Measurements from ENCODE around the gene ACP7. TPM values are rescaled to one million over a fixed set of nuclear protein-coding genes. Genes with fewer than 3 reads are reported as not detected.

Gene ACP7
- total RNA-seq, 1 experiment from 2014 or later, result not detected

- DNase-seq, result no peak
- Histone ChIP-seq H3K4me1 (peaks cover 20% of the 10 kb centered on the region), H3K27ac (no peak overlapping the region), H3K4me3 (no peak overlapping the region), H3K9me3 (replicated peaks) (no peaks in the 10 kb centered on the region), H3K27me3 (no peaks in the 10 kb centered on the region), H3K36me3 (no peaks in the 10 kb centered on the region)
These were observed 43.8 kb downstream of the ACP7 start for GRCh38 chr19:39127812-39128515.

GRCh38 chr19:39128516-39129079 is 44.4 kb downstream of the ACP7 start:
- H3K27ac ChIP-seq, result no peak overlapping the region
- no peaks in the 10 kb centered on the region for H3K36me3 ChIP-seq
- H3K27me3 ChIP-seq, result no peaks in the 10 kb centered on the region
- no peak for DNase-seq
- H3K4me3 ChIP-seq, result no peak overlapping the region
- peaks cover 24% of the 10 kb centered on the region for H3K4me1 ChIP-seq
- H3K9me3 ChIP-seq (replicated peaks), result no peaks in the 10 kb centered on the region

GRCh38 chr19:39129116-39129515 is 44.9 kb downstream of the ACP7 start:
- no peaks in the 10 kb centered on the region for H3K27me3 ChIP-seq
- H3K4me3 ChIP-seq, result no peak overlapping the region
- H3K36me3 ChIP-seq, result no peaks in the 10 kb centered on the region
- H3K4me1 ChIP-seq, result peaks cover 27% of the 10 kb centered on the region
- H3K9me3 ChIP-seq (replicated peaks), result no peaks in the 10 kb centered on the region
- no peak overlapping the region for H3K27ac ChIP-seq
- no peak for DNase-seq

- Histone ChIP-seq H3K36me3 (0 out of 2 replicates have a peak, but pooled peaks cover 2% of the 10 kb centered on the region), H3K4me1 (peaks cover 27% of the 10 kb centered on the region), H3K27me3 (no peaks in the 10 kb centered on the region), H3K9me3 (replicated peaks) (no peaks in the 10 kb centered on the region), H3K27ac (peak overlapping the region; percentile 58), H3K4me3 (no peak overlapping the region)
- no peak for DNase-seq
These were observed 46.4 kb downstream of the ACP7 start for GRCh38 chr19:39130337-39131254.

- Histone ChIP-seq H3K27ac (peak overlapping the region; percentile 58), H3K4me1 (peaks cover 27% of the 10 kb centered on the region), H3K27me3 (no peaks in the 10 kb centered on the region), H3K36me3 (0 out of 2 replicates have a peak, but pooled peaks cover 2% of the 10 kb centered on the region), H3K4me3 (no peak overlapping the region), H3K9me3 (replicated peaks) (no peaks in the 10 kb centered on the region)
- peak; percentile 80 to 81 for DNase-seq
These were observed 47.1 kb downstream of the ACP7 start for GRCh38 chr19:39131255-39131755.

GRCh38 chr19:39132344-39132969 is 48.3 kb downstream of the ACP7 start:
- no peak for DNase-seq
- H3K9me3 ChIP-seq (replicated peaks), result no peaks in the 10 kb centered on the region
- H3K4me3 ChIP-seq, result no peak overlapping the region
- H3K4me1 ChIP-seq, result peaks cover 24% of the 10 kb centered on the region
- 0 out of 2 replicates have a peak, but pooled peaks cover 2% of the 10 kb centered on the region for H3K36me3 ChIP-seq
- no peaks in the 10 kb centered on the region for H3K27me3 ChIP-seq
- H3K27ac ChIP-seq, result no peak overlapping the region

GRCh38 chr19:39133431-39134270 is 49.5 kb downstream of the ACP7 start:
- Histone ChIP-seq H3K27me3 (no peaks in the 10 kb centered on the region), H3K4me3 (0 out of 2 replicates have a peak overlapping the region, but pooled peaks have one; percentile 17), H3K4me1 (peaks cover 24% of the 10 kb centered on the region), H3K27ac (no peak overlapping the region), H3K36me3 (0 out of 2 replicates have a peak, but pooled peaks cover 2% of the 10 kb centered on the region), H3K9me3 (replicated peaks) (no peaks in the 10 kb centered on the region)
- DNase-seq, result peak; percentile 33 to 41

- Histone ChIP-seq H3K27ac (no peak overlapping the region), H3K4me3 (no peak overlapping the region), H3K4me1 (peaks cover 19% of the 10 kb centered on the region), H3K36me3 (0 out of 2 replicates have a peak, but pooled peaks cover 2% of the 10 kb centered on the region), H3K9me3 (replicated peaks) (no peaks in the 10 kb centered on the region), H3K27me3 (no peaks in the 10 kb centered on the region)
- no peak for DNase-seq
These were observed 51.5 kb downstream of the ACP7 start for GRCh38 chr19:39135701-39136100.

- H3K9me3 ChIP-seq (replicated peaks), result no peaks in the 10 kb centered on the region
- H3K4me1 ChIP-seq, result peaks cover 12% of the 10 kb centered on the region
- H3K27ac ChIP-seq, result no peak overlapping the region
- H3K36me3 ChIP-seq, result 0 out of 2 replicates have a peak, but pooled peaks cover 2% of the 10 kb centered on the region
- H3K27me3 ChIP-seq, result no peaks in the 10 kb centered on the region
- DNase-seq, result no peak
- no peak overlapping the region for H3K4me3 ChIP-seq
These were observed 52.2 kb downstream of the ACP7 start for GRCh38 chr19:39136225-39136940.

GRCh38 chr19:39137131-39137530 is 53.0 kb downstream of the ACP7 start:
- Histone ChIP-seq H3K4me3 (no peak overlapping the region), H3K27me3 (no peaks in the 10 kb centered on the region), H3K27ac (no peak overlapping the region), H3K36me3 (0 out of 2 replicates have a peak, but pooled peaks cover 2% of the 10 kb centered on the region), H3K4me1 (peaks cover 6% of the 10 kb centered on the region; the same call in 1 of the 2 replicates), H3K9me3 (replicated peaks) (no peaks in the 10 kb centered on the region)
- DNase-seq, result no peak

GRCh38 chr19:39138221-39139211 is 54.3 kb downstream of the ACP7 start:
- Histone ChIP-seq H3K4me1 (0 out of 2 replicates have a peak, but pooled peaks cover 3% of the 10 kb centered on the region), H3K36me3 (0 out of 2 replicates have a peak, but pooled peaks cover 2% of the 10 kb centered on the region), H3K4me3 (no peak overlapping the region), H3K27me3 (no peaks in the 10 kb centered on the region), H3K9me3 (replicated peaks) (no peaks in the 10 kb centered on the region), H3K27ac (no peak overlapping the region)
- DNase-seq, result no peak

GRCh38 chr19:39139305-39139874 is 55.2 kb downstream of the ACP7 start:
- H3K27ac ChIP-seq, result no peak overlapping the region
- no peaks in the 10 kb centered on the region for H3K9me3 ChIP-seq (replicated peaks)
- DNase-seq, result no peak
- no peaks in the 10 kb centered on the region for H3K36me3 ChIP-seq
- H3K4me3 ChIP-seq, result no peak overlapping the region
- no peaks in the 10 kb centered on the region for H3K27me3 ChIP-seq
- H3K4me1 ChIP-seq, result no peaks in the 10 kb centered on the region

All from SJCRH30 (cell line).